Skeletal muscle satellite cell (primary cell): ENCODE results near the gene FMNL3.
A peak's percentile ranks its signal among the peaks of the same experiment; 100 is the strongest.

Experiments
- H3K27me3 ChIP-seq: 2 replicates; pipeline ENCODE4 v1.7.0; 2013; ENCODE audit warnings: low read length; ENCODE audit not compliant: control insufficient read depth, insufficient read depth
- H3K36me3 ChIP-seq: 2 replicates; pipeline ENCODE4 v1.7.0; 2013; ENCODE audit warnings: mild to moderate bottlenecking, control low read depth, low read length; ENCODE audit not compliant: insufficient read depth
- H3K4me1 ChIP-seq: 2 replicates; pipeline ENCODE4 v1.7.0; 2013; ENCODE audit warnings: low read length; ENCODE audit not compliant: control insufficient read depth, insufficient read depth
- H3K4me2 ChIP-seq: 2 replicates; pipeline ENCODE4 v1.7.0; 2013; ENCODE audit warnings: mild to moderate bottlenecking, low read length
- H3K4me3 ChIP-seq: 2 replicates; pipeline ENCODE4 v1.7.0; 2013; ENCODE audit warnings: low read length
- H3K9ac ChIP-seq: 2 replicates; pipeline ENCODE4 v1.7.0; 2013; ENCODE audit warnings: mild to moderate bottlenecking, low read depth, low read length, moderate library complexity
- H3K9me3 ChIP-seq: replicated peaks from 2 replicates; pipeline ENCODE4 v1.7.0; 2013; ENCODE audit warnings: mild to moderate bottlenecking, control low read depth, low read length

Gene FMNL3

DNA sequence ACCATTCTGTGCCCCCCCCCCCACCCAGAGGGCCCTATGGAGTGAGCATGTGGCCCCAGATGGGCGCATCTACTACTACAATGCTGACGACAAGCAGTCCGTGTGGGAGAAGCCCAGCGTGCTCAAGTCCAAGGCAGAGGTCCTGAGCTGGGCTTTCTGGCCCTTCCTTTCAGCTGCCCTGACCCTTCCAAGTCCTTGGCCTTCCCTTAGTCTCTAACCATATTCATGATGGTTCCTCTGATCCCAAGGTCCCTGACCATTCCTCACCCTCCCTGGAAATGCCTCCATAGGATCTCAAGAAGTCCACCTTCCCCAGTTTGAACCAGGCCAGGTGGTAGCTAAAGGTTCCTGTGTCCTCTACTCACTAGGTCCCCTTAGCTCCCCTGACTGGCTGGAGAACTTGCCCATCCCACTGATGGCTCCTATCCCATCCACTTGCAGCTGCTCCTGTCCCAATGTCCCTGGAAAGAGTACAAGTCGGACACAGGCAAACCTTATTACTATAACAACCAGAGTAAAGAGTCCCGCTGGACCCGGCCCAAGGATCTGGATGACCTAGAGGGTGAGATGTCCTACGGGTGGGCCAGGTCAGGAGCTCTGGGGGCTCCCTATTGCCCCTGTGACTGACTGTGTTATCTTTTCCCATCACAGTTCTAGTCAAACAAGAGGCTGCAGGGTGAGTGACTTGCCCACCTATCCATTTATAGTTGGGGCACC lies 74.1 kb downstream of the FMNL3 start:
- Histone ChIP-seq H3K9me3 (no peaks in the 10 kb centered on the region), H3K36me3 (peaks cover 9% of the 10 kb centered on the region), H3K4me2 (no peak overlapping the region), H3K4me1 (peaks cover under 1% of the 10 kb centered on the region), H3K9ac (no peak overlapping the region), H3K27me3 (no peaks in the 10 kb centered on the region), H3K4me3 (no peak overlapping the region)

DNA sequence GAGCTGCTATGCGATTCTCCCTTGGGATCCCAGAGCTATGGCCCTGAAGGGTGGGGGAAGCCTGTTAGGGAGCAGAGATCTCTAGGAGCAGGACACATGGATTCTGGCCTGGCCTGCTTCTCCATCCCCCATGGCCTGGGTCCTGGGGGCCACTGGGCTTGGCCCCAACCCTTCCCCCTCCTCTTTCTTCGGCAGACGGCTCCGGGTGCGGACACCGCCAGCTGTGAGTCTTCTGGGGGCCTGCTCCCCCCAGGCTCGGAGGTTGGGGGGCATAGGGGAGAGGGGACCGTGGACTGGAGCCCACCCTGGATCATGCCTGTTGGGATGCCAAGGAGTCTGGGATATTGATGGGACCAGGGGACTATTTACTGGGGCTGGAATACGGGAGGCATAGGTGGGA lies 74.8 kb downstream of the FMNL3 start:
- Histone ChIP-seq H3K4me2 (no peak overlapping the region), H3K36me3 (peaks cover 9% of the 10 kb centered on the region), H3K27me3 (no peaks in the 10 kb centered on the region), H3K9me3 (no peaks in the 10 kb centered on the region), H3K4me3 (no peak overlapping the region), H3K4me1 (peaks cover 8% of the 10 kb centered on the region), H3K9ac (no peak overlapping the region)

DNA sequence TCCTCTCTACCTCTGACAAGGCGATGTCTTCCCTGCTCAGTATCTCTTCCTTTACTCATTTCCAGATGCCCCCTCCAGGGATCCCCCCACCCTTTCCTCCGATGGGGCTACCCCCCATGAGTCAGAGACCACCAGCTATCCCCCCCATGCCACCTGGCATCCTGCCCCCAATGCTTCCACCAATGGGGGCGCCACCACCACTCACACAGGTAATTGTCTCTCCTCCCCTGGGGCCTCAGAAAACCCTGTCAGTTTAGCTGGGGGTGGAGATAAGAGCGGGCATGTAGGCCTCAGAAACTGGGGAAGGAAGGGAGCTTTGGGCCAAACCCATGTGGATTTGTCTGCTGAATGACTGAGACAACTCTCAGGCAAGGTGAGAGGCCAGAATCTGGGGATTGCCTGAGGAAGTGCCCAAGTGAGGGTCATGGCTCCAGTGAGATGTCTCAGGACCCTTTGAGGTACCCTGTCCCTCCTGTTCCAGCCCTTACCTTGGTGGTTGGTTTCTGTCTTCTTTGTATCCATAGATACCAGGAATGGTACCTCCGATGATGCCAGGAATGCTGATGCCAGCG lies 75.8 kb downstream of the FMNL3 start:
- Histone ChIP-seq H3K9ac (no peak overlapping the region), H3K36me3 (peaks cover 9% of the 10 kb centered on the region), H3K9me3 (no peaks in the 10 kb centered on the region), H3K27me3 (no peaks in the 10 kb centered on the region), H3K4me3 (no peak overlapping the region), H3K4me1 (peaks cover 10% of the 10 kb centered on the region), H3K4me2 (no peak overlapping the region)

DNA sequence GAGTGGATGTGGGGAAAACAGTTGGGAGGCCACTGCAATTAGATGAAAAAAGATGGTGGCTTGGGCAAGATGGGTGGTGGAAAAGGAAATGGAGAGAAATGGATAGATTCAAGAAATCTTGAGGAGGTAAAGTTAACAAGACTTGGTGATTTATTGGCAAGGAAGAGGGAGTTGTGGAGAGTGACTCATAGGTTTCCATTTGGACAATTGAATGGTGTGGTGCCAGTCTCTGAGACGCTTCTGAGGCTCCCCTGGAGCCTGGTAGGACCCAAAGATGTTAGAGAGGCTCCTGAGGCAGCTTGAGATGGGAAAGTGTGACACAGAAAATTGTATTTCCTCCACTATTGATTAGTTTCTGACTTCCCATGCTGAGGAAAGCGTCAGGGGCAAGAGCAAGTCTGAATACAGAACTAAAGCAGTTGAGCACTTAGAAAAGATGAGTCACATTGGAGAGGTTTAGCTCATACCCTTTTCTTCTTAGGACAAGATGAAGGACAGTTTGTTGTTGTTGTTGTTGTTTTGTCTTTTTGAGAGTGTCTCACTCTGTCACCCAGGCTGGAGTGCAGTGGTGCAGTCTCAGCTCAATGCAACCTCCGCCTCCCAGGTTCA lies 79.3 kb downstream of the FMNL3 start:
- peaks cover 5% of the 10 kb centered on the region for H3K36me3 ChIP-seq
- no peaks in the 10 kb centered on the region for H3K9me3 ChIP-seq
- H3K9ac ChIP-seq = no peak overlapping the region
- H3K27me3 ChIP-seq = no peaks in the 10 kb centered on the region
- H3K4me3 ChIP-seq = peak overlapping the region; percentile 44
- peaks cover 17% of the 10 kb centered on the region for H3K4me1 ChIP-seq
- H3K4me2 ChIP-seq = peak overlapping the region; percentile 55

DNA sequence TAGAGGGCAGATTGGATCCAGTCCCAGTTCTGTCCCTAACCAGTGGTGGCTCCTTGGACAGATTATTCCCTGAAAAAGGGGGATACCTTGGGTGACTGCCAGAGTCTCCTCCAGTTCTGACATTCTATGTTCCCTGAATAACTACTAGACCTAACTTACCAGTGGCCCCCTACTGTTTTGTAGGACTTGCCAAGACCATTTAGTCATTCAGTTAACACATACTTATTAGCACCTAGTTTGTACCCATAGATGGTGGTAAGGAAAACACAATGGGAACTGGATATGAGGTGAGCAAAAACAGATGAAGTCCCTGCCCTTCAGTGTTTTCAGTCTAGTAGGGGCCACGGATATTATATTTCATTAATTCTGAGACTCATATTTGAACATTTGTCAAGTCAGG lies 80.4 kb downstream of the FMNL3 start:
- Histone ChIP-seq H3K4me2 (no peak overlapping the region), H3K27me3 (no peaks in the 10 kb centered on the region), H3K4me3 (no peak overlapping the region), H3K9ac (no peak overlapping the region), H3K9me3 (no peaks in the 10 kb centered on the region), H3K4me1 (peaks cover 25% of the 10 kb centered on the region), H3K36me3 (peaks cover 4% of the 10 kb centered on the region)

DNA sequence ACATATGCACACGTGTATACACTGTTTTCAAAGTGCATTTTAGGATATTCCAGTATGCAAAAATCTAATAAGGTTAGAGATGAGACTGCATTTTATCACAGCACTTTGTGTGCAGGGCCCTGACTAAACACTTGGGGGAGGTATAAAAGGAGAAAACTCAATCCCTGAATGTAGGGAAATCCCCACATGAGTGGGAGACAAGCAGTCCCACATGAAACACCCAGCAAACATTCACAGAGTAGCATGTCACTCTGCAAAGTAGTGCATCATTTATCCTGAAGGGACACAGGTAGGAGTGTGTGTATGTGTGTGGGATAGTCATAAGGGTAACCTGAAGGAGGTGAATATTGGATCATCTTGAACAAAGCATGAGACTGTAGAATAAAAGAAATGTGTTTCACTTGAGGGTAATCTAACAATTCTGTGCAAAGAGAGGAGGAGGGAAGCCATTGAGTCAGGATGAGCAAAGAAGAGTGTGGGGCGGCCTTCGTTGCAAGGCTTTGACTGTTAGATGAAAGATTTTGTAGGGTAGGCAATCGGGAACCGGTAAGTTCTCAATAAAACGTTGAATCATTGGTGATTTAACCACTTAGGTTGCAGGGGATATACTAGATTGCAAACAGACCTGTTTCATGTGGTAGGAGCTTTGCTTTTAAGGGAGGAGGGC lies 80.9 kb downstream of the FMNL3 start:
- H3K4me2 ChIP-seq = no peak overlapping the region
- peaks cover 28% of the 10 kb centered on the region for H3K4me1 ChIP-seq

DNA sequence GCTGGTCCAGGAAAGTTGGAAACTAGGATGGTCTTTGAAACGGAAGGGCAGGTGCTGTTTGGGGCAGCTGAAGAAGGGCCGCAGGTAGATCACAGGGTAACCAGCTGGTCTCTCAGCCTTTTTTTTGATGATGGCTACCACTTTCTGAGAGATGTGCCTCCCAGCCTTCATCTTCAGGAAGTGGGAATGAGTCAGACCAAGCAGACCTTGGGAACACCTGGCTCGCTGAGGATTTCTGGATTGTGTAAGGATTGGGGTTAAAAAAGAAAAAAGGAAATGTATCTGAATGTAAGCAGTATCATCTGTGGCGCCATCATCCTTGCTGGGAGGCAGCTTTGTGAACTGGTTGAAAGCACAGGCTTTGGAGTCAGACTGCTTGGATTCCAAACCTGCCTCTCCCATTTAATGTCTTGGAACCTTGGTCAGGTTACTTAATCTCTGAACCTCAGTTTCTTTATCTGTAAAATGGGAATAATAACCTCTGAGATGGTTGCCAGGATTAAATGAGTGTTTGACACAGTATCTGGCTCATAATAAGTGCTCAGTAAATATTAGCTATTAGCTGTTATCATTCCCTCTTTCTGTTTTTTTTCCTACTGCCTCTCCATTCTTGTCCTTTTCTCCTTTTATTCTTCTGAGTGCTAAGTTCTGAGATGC lies 82.2 kb downstream of the FMNL3 start:
- peaks cover 28% of the 10 kb centered on the region for H3K4me1 ChIP-seq
- no peak overlapping the region for H3K4me2 ChIP-seq
- H3K4me3 ChIP-seq = no peak overlapping the region
- H3K27me3 ChIP-seq = peaks cover 3% of the 10 kb centered on the region
- H3K9me3 ChIP-seq = no peaks in the 10 kb centered on the region
- H3K36me3 ChIP-seq = no peaks in the 10 kb centered on the region
- no peak overlapping the region for H3K9ac ChIP-seq

More for the DNA sequence above, 80.9 kb downstream of the FMNL3 start:
- H3K9ac ChIP-seq = no peak overlapping the region
- no peaks in the 10 kb centered on the region for H3K9me3 ChIP-seq
- H3K36me3 ChIP-seq = no peaks in the 10 kb centered on the region
- H3K27me3 ChIP-seq = peaks cover under 1% of the 10 kb centered on the region
- H3K4me3 ChIP-seq = no peak overlapping the region

DNA sequence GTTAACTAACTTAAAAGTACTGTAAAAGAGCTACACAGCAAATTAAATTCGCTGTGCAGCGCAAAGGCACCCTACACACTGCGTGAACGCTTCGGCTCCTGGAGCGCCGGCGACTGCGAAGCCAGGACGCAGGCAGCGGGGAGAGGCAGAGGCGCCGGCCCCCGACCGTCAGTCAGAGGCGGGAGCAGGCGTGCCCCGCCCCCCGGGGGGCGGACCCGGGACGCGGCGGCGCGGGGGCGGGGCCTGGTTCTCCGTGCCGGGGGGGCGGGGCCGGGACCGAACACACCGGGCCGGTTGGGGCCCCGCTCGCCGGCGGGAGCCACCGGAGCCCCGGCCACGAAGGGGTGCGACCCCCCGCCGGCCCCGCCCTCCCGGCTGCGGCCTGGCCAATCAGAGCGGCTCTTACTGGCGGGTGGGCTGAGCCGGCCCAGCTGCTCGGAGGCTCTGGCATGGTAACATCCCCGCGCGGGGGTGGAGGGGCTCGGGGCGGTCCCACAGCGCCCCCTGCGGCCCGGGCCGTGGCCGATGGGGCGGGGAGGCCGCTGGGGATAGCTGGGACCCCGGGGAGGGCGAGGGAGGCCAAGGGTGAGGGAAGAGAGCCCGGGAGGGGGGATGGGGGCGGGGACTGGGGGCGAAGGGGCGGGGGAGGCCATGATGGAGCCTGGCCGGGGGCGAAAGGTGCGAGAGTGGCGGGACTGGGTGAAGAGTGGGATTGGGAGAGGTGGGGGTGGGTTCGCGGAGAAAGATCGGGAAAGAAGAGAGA lies 83.9 kb downstream of the FMNL3 start, which contains the start of gene PRPF40B:
TSS of gene PRPF40B (plus strand) at position 420 of the 763 bp plus-strand sequence. CDS start at position 450, 30 bp downstream.
- H3K4me3 ChIP-seq = peak within 1 kb of the TSS; percentile 74
- peaks cover 14% of the 10 kb centered on the region for H3K27me3 ChIP-seq

DNA sequence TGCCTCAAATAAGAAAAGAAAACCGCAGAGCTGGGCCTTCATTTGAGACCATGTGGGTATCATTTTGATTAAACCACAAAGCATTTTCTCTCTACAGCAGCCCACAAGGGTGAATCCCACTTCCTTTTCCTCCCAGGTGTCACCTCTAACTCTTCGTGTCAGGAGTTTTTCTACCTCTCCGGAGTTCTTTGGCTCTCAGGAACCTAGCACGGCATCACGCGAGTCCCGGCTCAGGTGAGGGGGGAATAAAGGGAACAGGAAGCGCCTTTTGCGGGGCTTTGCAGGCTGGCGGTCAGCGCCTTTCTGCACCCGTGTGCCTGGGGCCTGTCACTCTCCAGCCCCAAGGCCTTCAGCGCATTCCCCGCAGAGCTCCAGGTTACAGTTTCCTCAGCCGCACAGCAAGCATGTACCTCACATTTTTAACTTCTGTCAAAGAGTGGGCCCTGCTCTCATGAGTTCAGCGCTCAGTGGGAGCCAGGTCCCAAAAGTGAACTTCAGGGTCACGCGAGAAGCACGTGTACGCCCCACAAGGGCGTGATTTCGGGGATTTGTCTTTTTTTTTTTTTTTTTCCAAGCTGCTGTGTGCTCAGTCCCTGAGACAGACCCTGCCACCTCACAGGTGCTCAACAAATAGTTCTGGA lies 84.6 kb downstream of the FMNL3 start:
- H3K9me3 ChIP-seq = no peaks in the 10 kb centered on the region
- H3K4me2 ChIP-seq = peak overlapping the region; percentile 85
- H3K9ac ChIP-seq = peak overlapping the region; percentile 78
- peak overlapping the region; percentile 74 for H3K4me3 ChIP-seq
- peaks cover 22% of the 10 kb centered on the region for H3K4me1 ChIP-seq
- no peaks in the 10 kb centered on the region for H3K36me3 ChIP-seq
- H3K27me3 ChIP-seq = peaks cover 20% of the 10 kb centered on the region

More for the DNA sequence above, 83.9 kb downstream of the FMNL3 start, which contains the start of gene PRPF40B:
- H3K4me2 ChIP-seq = peak within 1 kb of the TSS; percentile 85
- H3K36me3 ChIP-seq = no peaks in the 10 kb centered on the region
- no peaks in the 10 kb centered on the region for H3K9me3 ChIP-seq
- H3K4me1 ChIP-seq = peaks cover 28% of the 10 kb centered on the region
- peak within 1 kb of the TSS; percentile 78 for H3K9ac ChIP-seq
